Stimulated activated CD8-positive, alpha-beta memory T cell treated with anti-CD3 and anti-CD28 coated beads, Interleukin-4, amount 100 ng/mL, for 4 hours (primary cell): ENCODE results near the gene GLOD4.
"Not testable (repeated sequence)": the region's sequence is repeated elsewhere in the genome, so short reads cannot be mapped to it uniquely, and the experiment has no call there.

ENCODE experiments used
- DNase-seq, 2 donors: peaks; one replicate each; pipeline ENCODE4 v3.0.0-alpha.2; 2020; ENCODE audit warnings: low read depth in 2 of 2, low spot score in 1 of 2

The GLOD4 gene

DNA sequence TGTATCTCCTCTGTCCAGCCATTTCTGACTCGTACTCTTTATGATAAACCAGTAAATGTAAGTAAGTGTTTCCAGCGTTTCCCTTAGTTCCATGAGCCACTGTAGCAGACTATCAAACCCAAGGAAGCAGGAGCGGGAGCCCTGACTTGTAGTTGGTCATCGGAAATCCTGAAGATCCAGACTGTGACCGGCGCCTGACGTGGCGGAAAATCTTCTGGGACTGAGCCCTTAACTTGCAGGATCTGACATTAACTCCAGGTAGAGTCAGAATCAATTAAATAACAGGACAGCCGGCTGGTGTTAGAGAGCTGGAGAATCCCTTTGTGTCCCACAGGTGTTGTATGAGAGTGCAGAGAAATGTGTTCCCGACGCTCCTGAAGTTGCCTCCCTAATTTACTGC, 4.0 kb downstream of the GLOD4 start:
- no peak for DNase-seq

DNA sequence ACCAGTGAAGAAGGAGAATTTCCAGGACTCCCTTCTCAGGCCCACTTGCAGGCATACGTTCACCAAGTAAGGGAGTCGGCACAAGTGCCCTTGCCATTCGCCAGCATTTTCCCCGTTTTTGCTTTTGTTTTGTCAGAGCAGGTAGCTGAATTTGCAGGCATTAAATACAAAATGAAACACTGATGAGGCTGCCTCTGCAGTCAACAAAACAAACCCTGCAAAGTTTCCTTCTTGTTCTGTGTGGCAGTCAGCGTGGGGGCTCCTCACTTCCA, 7.8 kb downstream of the GLOD4 start:
- DNase-seq, result no peak

DNA sequence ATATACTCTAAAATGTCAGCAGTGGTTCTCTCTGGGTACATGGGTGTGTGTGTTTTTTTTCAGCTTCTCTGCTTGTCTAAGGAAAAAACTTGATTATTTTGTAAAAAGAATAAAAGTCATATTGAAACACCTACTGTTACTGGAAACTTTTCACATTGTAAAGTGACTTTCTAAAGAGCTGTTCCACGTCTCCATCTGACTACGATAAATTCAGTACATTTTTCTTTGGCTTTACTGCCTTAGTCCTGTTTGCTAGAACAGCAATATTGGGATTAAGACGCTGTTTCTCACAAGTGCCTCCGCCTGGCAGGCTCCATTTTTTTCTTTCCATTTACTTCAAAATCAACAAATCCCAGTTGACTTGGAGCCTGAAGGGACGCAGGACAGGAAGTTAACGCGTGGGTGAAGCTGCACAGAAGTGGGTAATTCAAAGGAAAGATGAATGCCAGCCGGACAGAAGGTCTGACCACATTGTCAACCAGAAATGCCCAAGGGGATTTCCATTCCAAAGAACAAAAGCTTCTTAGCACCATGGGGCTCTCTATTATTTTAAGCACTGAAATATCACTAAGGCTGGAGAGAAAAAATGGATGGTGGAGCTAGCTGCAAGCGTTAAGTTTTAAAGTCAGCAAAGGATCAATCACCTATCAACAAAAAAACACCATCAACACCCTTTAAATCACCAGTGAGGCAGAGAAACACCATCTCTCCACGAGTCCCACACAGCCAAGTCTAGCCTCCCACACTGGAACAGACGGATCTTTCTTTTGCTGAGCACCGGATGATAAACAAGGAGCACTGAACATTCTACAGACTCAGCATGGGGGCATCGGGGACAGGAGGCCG, 8.4 kb downstream of the GLOD4 start:
- DNase-seq, result no peak

DNA sequence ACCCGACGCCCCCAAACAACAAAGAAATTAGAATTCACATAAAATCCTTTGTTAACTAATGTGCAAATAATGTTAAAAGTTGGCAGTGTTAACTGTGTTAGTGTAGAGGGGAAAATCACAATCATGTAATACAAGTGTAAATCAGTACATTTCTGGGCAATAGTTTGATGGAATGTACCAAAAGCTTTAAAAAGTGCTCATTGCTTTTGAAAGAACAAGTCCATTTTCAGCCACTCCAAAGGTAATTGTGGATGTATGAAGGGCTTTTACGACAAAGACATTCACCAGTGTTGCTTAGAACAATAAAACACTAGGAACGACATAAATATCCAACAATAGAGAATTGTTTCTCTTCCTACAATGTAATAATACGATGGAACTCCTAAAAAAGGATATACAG, 9.1 kb downstream of the GLOD4 start:
- DNase-seq, result no peak

DNA sequence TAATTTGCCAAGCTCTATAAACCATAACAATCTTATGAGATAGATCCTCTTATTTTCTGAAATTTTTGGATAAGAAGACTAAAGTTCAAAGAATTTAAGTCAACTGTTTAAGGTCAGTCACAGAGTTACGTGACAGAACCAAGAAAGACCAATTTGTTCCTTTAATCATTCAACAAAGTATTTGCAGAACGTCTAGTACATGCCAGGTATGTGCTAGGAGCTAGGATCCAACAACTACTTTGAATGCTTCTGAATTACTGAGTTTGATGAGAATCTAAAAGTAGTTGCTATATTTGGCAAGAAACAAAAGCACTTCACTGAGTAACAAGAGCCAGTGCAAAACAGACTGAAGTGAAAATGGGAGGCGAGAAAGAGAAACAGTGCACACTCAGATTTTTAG, 15.0 kb downstream of the GLOD4 start:
- no peak for DNase-seq

DNA sequence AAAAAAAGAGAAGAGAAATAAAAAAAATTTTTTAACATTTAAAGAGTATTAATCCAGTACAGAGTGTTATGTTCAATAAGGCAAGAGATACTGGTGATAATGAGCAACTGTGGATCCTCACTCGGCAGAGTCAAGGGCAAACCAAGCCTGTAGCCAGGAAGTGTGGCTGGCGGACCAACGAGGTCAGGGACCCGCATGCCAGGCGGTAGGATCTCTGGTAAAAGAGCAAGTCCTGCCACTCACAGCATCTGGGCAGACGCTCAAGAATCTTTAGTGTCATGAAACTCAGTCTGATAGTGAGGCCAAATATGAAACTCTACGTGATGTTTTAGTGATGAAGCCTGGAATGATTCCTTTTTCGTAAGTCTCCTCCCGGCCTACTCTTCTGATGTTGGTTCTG, 21.7 kb downstream of the GLOD4 start:
- no peak for DNase-seq

DNA sequence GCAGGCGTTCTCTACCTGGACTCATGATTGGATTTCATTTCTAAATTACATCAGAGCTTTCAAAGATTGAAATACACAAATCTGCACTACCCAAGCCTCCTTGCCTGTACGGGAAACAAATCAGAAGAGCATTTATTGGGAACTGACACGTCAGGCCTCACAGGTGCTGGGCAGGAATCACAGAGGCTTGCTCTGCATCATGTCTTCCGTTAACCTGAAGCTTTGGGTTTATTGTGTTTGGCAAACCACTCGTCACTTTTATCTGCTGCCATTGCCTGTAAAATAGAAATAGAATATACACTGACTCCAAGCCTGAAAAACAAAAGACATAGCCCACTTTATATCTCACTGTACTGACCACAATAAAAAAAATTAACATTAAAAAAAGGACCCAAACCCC, 22.1 kb downstream of the GLOD4 start:
- no peak for DNase-seq

DNA sequence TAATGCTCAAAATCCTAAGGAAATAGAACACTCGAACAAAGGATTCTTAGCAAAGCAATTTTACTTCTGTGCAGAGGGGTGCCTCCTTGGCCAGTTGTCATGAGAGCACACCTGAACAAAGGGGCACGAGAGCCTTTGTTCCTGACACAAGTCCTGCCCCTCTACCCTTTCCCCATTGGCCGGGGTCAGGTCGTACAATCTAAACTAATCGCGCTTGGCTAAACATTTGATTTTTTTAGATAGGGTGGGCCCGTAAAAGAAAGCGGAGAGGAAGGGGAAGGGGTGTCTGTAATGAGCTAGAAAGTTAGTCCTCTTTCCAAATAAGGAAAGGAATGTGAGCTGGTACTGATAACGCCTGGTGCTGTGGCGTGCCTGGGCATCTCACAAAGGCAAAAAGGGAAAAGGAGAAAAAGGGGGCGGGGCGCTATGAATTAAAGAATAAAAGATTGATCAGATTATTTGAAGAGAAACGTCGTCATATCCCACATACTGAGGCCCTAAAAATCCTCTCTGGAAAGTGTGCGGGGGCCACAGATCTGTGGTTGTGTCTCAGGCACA, 26.0 kb downstream of the GLOD4 start:
- not testable (repeated sequence) for DNase-seq

DNA sequence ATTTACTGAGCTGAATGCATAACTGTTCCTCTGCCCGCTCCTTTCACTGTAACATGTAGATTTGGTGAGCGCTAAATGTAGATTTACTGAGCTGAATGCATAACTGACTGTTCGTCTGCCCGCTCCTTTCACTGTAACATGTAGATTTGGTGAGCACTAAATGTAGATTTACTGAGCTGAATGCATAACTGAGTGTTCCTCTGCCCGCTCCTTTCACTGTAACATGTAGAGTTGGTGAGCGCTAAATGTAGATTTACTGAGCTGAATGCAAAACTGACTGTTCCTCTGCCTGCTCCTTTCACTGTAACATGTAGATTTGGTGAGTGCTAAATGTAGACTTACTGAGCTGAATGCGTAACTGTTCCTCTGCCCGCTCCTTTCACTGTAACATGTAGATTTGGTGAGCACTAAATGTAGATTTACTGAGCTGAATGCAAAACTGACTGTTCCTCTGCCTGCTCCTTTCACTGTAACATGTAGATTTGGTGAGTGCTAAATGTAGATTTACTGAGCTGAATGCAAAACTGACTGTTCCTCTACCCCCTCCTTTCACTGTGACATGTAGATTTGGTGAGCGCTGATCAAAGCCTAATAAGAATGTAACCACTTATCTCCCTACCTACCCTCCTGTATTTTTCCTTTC, 26.6 kb downstream of the GLOD4 start:
- DNase-seq, result not testable (repeated sequence)

DNA sequence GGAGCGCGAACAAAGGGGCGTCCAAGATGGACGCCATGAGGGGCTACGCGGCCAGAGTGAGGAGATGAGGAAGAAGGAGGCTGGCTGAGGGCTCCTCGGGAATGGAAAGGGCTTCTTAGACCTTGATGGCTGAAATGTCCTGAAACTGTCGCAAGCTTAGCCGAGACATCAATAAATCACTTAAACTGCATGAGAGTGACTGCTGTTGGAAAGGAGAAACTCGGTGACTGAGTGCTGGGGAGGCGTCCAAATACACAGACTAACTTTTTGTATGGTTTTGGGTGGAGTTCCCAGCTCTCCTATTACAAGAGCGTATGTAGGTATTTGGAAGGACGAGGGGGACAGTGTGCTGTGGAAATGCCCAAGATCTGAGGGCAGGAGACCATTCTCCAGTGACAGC, 28.7 kb downstream of the GLOD4 start:
- no peak for DNase-seq

DNA sequence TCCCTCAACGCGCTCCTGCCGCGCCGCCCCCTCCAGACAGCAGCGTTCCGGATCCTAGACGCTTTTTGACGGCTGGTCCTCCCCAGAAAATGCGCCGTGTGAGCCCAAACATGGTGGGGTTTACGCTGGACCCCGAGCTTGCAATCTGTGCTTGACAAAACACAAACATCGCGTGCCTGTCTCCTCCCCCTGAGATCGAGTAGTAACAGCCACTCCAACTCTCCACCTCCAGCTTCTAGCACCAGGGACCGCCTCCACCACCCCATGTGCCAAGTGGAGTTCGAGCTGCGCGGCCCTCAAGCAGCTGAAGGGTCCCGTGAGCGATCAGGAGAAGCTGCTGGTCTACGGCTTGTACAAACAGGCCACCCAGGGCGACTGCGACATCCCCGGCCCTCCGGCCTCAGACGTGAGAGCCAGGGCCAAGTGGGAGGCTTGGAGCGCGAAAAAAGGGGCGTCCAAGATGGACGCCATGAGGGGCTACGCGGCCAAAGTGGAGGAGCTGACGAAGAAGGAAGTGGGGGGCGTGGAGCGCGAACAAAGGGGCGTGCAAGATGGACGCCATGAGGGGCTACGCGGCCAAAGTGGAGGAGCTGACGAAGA, 29.4 kb downstream of the GLOD4 start:
- peak; percentile 11 to 21 for DNase-seq

DNA sequence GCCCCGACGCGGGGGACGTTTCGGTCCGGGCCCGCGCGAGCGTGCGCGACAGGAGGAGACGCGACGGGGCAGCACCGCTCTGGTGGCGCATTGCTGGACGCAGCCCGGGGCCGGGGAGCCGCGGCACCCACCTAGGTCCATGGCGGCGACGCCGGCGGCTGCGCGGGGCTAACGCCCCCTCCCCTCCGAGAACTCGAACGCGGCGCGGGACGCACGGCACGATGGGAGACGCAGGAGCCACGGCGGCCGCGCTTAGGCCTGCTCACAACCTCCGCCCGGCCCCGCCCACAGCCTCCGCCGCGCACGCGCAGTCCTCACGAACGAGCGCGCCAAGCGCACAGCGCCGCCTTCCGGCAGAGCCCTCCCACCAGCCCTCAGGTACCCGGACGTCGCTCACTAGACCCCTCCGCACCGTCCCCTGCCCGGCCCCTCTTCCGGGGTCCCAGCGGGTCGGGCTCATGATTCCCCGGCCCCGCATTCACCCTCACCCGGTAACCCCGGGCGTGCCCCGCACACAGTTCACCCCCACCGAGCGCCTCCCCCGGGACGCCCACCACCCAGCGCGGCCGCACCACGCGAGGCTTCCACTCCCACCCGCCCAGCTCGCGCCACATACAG, 30.0 kb downstream of the GLOD4 start, which contains the start of gene GEMIN4:
GEMIN4 (minus strand) TSS at position 263 of the 618 bp plus-strand sequence; CDS start at position 141, 122 bp downstream.
- peak; percentile 91 to 95 for DNase-seq

DNA sequence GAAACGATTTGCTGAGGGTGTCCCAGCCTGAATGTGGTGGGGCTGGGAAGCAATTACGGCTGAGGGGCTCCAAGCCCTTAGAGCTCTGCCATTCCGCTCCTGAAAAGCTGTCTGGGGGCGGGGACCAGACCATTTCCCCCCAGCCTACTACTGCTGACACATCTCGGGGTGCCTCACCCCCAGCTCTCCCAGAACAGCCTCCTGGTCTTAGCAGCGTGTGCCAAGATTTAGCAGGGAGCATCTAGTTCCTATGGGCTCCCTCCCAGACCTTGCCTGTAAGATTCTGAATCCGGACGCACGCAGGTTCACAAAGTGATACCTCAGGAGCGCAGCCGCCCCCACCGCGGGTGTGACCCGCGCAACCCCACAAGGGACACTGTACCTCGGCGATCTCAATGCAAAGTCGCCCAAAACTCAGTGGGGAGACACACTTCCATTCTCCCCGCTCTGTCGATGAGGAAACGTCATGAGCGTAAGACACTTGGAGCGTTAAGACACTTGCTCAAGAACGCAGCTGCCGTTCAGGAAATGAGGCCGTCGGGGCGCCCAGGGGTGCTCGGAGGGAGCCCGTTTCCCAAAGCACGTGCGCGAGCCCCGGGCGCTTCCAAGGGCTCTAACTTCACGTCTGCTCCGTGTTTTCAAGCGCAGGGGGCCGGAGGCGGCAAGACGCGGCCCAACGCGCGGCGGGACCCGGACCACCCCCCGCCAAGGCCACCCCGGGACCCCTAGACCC, 30.6 kb downstream of the GLOD4 start:
- peak; percentile 11 to 14 for DNase-seq

DNA sequence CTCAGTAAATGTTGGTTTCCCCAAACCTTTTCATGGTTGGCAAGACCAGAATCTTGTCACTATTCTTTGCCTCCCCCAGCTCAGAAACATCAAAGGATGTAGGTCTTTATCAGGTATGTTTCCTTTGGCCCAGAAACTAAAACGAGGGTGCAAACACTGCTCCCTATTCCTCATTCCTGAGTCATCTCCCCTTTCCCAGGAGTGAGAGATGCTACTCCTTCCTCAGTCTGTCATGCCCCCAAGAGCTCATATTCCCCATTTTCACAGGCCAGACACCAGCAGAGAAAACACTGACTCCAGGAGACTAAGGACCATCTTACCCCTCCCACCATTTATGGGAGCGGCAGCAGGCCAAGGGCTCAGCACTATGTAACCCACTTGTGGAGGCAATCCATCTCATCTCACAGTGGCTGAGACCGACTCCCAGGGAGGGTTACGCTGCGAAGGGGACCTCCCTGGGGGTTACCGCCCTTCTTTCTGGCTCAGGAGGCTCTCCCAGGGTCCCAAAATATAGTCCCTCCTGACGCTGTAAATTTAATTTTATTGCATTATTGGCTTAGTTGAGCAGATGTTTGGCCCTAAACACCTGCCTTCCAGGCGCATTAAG, 31.5 kb downstream of the GLOD4 start:
- DNase-seq, result no peak

DNA sequence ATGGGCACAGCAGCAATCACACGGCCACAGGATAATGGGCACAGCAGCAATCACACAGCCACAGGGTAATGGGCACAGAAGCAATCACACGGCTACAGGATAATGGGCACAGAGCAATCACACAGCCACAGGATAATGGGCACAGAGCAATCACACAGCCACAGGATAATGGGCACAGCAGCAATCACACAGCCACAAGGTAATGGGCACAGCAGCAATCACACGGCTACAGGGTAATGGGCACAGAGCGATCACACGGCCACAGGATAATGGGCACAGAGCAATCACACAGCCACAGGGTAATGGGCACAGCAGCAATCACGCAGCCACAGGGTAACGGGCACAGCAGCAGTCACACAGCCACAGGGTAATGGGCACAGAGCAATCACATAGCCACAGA, 32.7 kb downstream of the GLOD4 start:
- DNase-seq, result not testable (repeated sequence)

DNA sequence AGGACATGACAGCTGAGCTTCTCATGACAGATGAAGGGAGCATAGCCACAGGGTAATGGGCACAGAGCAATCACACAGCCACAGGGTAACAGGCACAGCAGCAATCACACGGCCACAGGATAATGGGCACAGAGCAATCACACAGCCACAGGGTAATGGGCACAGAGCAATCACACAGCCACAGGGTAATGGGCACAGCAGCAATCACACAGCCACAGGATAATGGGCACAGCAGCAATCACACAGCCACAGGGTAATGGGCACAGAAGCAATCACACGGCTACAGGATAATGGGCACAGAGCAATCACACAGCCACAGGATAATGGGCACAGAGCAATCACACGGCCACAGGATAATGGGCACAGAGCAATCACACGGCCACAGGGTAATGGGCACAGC, 33.5 kb downstream of the GLOD4 start:
- not testable (repeated sequence) for DNase-seq

DNA sequence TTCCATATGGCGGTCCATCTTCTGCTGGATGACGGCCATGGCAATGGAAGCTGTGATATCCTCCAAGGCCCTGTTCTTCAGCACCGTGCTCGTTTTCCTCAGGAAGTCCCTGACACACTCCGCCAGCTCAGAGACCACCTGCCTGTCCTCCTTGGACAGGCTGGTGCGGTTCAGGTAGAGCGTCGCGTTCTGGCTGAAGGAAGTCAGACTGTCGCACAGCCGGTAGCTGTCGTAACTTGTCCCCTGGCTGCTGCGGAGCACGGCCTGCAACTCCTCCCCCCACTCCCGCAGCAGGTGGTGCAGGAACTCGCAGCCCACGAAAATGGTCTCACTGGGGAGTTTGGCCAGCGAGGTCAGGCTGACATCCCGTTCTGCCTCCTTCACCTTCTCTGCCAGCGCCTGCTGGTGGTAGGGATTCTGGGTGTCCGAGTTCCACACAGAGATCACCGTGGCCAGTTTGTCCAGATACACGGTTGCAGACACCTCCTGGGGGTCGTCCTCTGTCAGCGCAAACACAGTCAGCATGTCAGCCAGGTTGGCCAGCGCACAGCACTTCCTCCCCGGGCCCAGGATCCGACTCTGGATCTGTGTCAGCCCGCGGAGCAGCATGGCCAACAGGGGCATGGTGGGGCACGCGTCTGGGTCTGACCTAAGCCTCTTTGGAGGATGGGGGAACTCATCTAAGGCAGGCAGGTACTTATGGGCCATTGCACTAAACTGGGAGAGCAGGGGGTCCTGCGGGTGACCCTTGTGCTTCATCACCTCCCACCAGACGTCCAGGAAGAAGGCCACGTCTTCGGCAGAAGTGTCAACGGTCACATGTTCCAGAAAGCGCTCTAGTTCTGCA, 35.1 kb downstream of the GLOD4 start:
- no peak for DNase-seq

DNA sequence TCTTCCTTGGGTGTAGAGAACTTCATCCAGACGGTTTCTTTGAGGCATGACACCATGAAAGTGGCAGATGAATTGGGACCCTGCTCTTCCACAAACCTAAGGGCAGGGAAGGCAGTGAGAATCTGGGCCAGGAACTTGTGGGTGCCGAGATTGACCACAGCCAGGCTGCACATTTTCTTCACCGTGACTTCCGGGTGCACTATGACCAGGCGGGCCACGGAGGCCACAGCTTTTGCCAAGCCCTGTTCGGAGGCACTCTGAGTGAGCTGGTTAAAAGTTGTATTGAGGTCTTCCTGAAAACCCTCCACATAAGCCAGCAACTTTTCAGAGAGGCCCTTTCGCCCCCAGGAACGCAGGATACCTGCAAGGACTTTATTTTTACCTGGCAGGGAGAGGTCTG, 35.9 kb downstream of the GLOD4 start:
- DNase-seq, result no peak

DNA sequence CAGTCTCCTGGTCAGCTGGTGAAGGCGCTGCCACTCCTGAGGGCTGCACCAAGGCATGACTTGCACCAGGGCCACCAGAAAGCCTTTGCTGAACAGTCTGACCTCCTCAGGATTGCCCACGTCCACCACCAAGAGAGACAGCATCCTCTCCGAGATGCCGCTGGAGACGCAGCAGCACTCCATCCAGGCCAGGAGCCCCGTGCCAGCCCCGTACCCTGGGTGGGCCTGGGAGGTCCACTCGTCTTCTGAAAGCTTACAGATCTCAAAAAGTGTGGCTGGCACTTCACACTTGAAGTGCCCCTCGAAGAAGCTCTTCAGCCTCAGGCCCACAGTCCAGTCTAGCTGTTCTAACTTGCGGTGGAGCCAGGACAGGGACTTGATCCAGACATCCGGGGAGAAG, 36.7 kb downstream of the GLOD4 start:
- no peak for DNase-seq

DNA sequence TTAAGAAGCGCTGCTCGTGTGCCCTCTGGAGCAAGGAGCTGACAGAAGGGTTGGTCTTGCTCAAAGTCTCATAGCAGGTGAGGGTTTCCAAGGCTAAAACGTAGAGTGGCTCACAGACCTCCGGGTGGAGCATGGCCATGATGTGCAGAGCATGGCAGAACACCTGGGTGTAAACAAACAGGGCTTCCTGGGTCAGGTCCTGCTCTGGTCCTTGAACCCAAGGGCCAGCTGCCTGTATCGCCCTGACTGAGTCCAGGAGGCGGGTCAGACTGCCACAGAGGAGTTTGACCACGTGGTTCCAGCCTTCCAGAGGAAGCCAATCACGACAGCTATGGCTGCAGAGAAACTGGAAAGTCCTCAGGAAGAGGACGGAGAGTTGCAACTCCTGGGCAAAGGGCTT, 37.1 kb downstream of the GLOD4 start:
- DNase-seq, result no peak
